HepG2 (cell line): ENCODE results near the gene PGM2. TPM values are rescaled to one million over a fixed set of nuclear protein-coding genes. Genes with fewer than 3 reads are reported as not detected.
A peak's percentile ranks its signal among the peaks of the same experiment; 100 is the strongest.

ENCODE experiments used
- ATAC-seq: fragments of 200-7000 bp; cut with Tn5 transposase; 3 replicates; pipeline ENCODE4 v1.9.1; 2020; ENCODE audit warnings: mild to moderate bottlenecking, moderate library complexity
- BruUV-seq: library from RNA; stranded (reverse); fragments of 400-500 nt; replicated peaks from 2 replicates; lab custom pipeline; 2021; lab: Mats Ljungman, UMichigan
- CTCF ChIA-PET: fragments of 300-600 bp; formaldehyde crosslinking; extraction: SDS; loops from one replicate; lab custom pipeline; 2021; ENCODE audit warnings: low total read pairs, inconsistent platforms, low intra/inter-chr PET ratio; lab: Yijun Ruan, JAX
- POLR2A ChIA-PET: fragments of 350-600 bp; sonication (Branson Sonifier 250); formaldehyde crosslinking; loops from one replicate; lab custom pipeline; 2020; ENCODE audit warnings: antibody characterized with exemption, inconsistent platforms; lab: Yijun Ruan, JAX
- DNase-seq: peaks from one replicate; pipeline ENCODE4 v3.0.0-alpha.2; 2015; ENCODE audit warnings: low spot score
- FAIRE-seq: peaks from 3 replicates; lab custom pipeline; 2011; peaks lifted over from hg19 to GRCh38; lab: Jason Lieb, UNC
- H2AFZ ChIP-seq: one replicate; pipeline ENCODE4 v1.6.1; 2011; ENCODE audit warnings: low read length, inconsistent platforms
- H3K27ac ChIP-seq: fragments of 300-600 bp; 3 replicates; pipeline ENCODE4 v1.8.0; 2011; ENCODE audit warnings: mixed run types, mild to moderate bottlenecking, mixed read lengths, low read length, inconsistent platforms; ENCODE audit not compliant: insufficient read depth; ENCODE audit errors: extremely low read length
- H3K27me3 ChIP-seq, 2 experiments: fragments of 200-600 bp in 1 of 2; 2 replicates in 1 of 2; 3 replicates in 1 of 2; pipeline versions ENCODE4 v1.6.0 to v1.8.0; 2011; ENCODE audit warnings: low read length in 2 of 2, mild to moderate bottlenecking in 2 of 2, moderate library complexity in 2 of 2, inconsistent platforms in 1 of 2; ENCODE audit not compliant: insufficient read depth in 2 of 2, control insufficient read depth in 1 of 2
- H3K36me3 ChIP-seq, 2 experiments: fragments of 200-600 bp in 1 of 2; replicated peaks in 1 of 2; 2 replicates in 1 of 2; 3 replicates in 1 of 2; pipeline versions ENCODE4 v1.5.1 to v1.8.0; 2011; ENCODE audit warnings: low read length in 2 of 2, inconsistent platforms in 1 of 2; ENCODE audit not compliant: insufficient read depth in 2 of 2, control insufficient read depth in 1 of 2
- H3K4me1 ChIP-seq: 2 replicates; pipeline ENCODE4 v1.5.1; 2012; ENCODE audit warnings: low read length, inconsistent platforms; ENCODE audit not compliant: insufficient read depth
- H3K4me2 ChIP-seq: 2 replicates; pipeline ENCODE4 v1.6.0; 2011; ENCODE audit warnings: low read depth, low read length, inconsistent platforms
- H3K4me3 ChIP-seq, 3 experiments: fragments of 200-600 bp in 1 of 3; sonication (generic), shearing (Covaris generic) in 1 of 3; replicated peaks in 1 of 3; 2 replicates each; pipeline ENCODE4 v1.5.1; 2011 to 2016; ENCODE audit warnings: low read length in 3 of 3, inconsistent platforms in 2 of 3, low read depth in 2 of 3, mild to moderate bottlenecking in 2 of 3, control low read depth in 1 of 3, mixed read lengths in 1 of 3; ENCODE audit not compliant: insufficient read depth in 1 of 3
- H3K79me2 ChIP-seq: one replicate; pipeline ENCODE4 v1.6.1; 2011; ENCODE audit warnings: low read length, inconsistent platforms; ENCODE audit not compliant: insufficient read depth
- H3K9ac ChIP-seq: 2 replicates; pipeline ENCODE4 v1.6.0; 2011; ENCODE audit warnings: mild to moderate bottlenecking, low read depth, low read length, inconsistent platforms; ENCODE audit not compliant: insufficient read depth
- H3K9me3 ChIP-seq: 2 replicates; pipeline ENCODE4 v1.5.1; 2012; ENCODE audit warnings: mild to moderate bottlenecking, low read length
- H4K20me1 ChIP-seq: 2 replicates; pipeline ENCODE4 v1.6.0; 2011; ENCODE audit warnings: inconsistent platforms, mild to moderate bottlenecking, low read length, moderate library complexity; ENCODE audit not compliant: insufficient read depth
- AHR ChIP-seq: IDR thresholded peaks from 2 replicates; pipeline ENCODE4 v1.6.1; 2018; ENCODE audit warnings: missing genetic modification reagents, missing compliant biosample characterization
- FOXK1 ChIP-seq: sonication (generic); formaldehyde crosslinking; IDR thresholded peaks from 2 replicates; pipeline ENCODE4 v1.4.0; 2020; ENCODE audit warnings: low read depth, missing genetic modification reagents, borderline replicate concordance
- GTF3A ChIP-seq: sonication (generic); formaldehyde crosslinking; conservative IDR thresholded peaks from 2 replicates; pipeline ENCODE4 v1.4.0; 2020; ENCODE audit warnings: mild to moderate bottlenecking, missing genetic modification reagents
- HOXA9 ChIP-seq: sonication (generic); formaldehyde crosslinking; IDR thresholded peaks from 2 replicates; pipeline ENCODE4 v1.8.1; 2022; ENCODE audit warnings: missing genetic modification reagents, mild to moderate bottlenecking, moderate library complexity, borderline replicate concordance
- MIER2 ChIP-seq: IDR thresholded peaks from 2 replicates; pipeline ENCODE4 v1.6.1; 2016; ENCODE audit warnings: missing biosample characterization, missing genetic modification reagents
- RXRB ChIP-seq: IDR thresholded peaks from 2 replicates; pipeline ENCODE4 v1.6.1; 2016; ENCODE audit warnings: borderline replicate concordance, missing genetic modification reagents, missing compliant biosample characterization
- SCMH1 ChIP-seq: sonication (generic); formaldehyde crosslinking; IDR thresholded peaks from 2 replicates; pipeline ENCODE4 v1.9.0; 2021; ENCODE audit warnings: missing genetic modification reagents, mild to moderate bottlenecking, borderline replicate concordance
- SSRP1 ChIP-seq: IDR thresholded peaks from 2 replicates; pipeline ENCODE4 v1.6.1; 2016; ENCODE audit warnings: control low read depth
- YY1 ChIP-seq: IDR thresholded peaks from 2 replicates; pipeline ENCODE4 v1.6.1; 2011; ENCODE audit warnings: low read length, low read depth, moderate library complexity, mild to moderate bottlenecking; ENCODE audit not compliant: insufficient read depth, insufficient replicate concordance
- ZMYM2 ChIP-seq: sonication (generic); formaldehyde crosslinking; IDR thresholded peaks from 2 replicates; pipeline ENCODE4 v1.8.0; 2022; ENCODE audit warnings: mild to moderate bottlenecking, missing genetic modification reagents
- ZNF644 ChIP-seq: IDR thresholded peaks from 2 replicates; pipeline ENCODE4 v1.6.1; 2016; ENCODE audit warnings: low read depth
- WGBS: methylation state at CpG from one replicate; pipeline ENCODE4 v1.1.6; 2017; ENCODE audit warnings: low lambda C conversion rate; 5-methylcytosine and 5-hydroxymethylcytosine counted together
- in situ Hi-C: cut with HindIII; loops from 2 replicates; pipeline ENCODE4 v1.10.0; 2017; ENCODE audit warnings: low pct_unique_long_range_greater_than_20kb; ENCODE audit not compliant: extremely low pct_ligation_motif_present
- intact Hi-C: fragments of 100-400 bp; cut with micrococcal nuclease; formaldehyde crosslinking; loops from one replicate; pipeline ENCODE4 v1.10.0; 2022; ENCODE audit not compliant: unreplicated experiment
- polyA plus RNA-seq, 8 experiments: library from polyadenylated mRNA; depleted of rRNA in 3 of 8; stranded (reverse) in 7 of 8; unstranded in 1 of 8; fragments of >200 nt; fragmentation: Illumina TruSeq in 4 of 8; extraction: Trizol in 4 of 8; gene quantifications; 2 replicates each; pipeline versions ENCODE4 v1.2.1 to v1.2.3, GENCODE V29; 2011 to 2016; ENCODE audit warnings: low read depth in 4 of 8, missing spikeins in 1 of 8, mixed read lengths in 1 of 8; ENCODE audit not compliant: insufficient read depth in 1 of 8
- total RNA-seq, 5 experiments: library from RNA; depleted of rRNA; stranded (reverse); fragments of >200 nt; fragmentation: Illumina TruSeq; extraction: Trizol; gene quantifications; 2 replicates each; pipeline ENCODE4 v1.2.3, GENCODE V29; 2016; ENCODE audit warnings: low read depth in 1 of 5
- TF ChIP-seq, protein P1 (sequence below): sonication (generic); formaldehyde crosslinking; IDR thresholded peaks from 2 replicates; pipeline ENCODE4 v1.5.0; 2020; ENCODE audit warnings: mild to moderate bottlenecking, missing genetic modification reagents, borderline replicate concordance
- TF ChIP-seq, protein P2 (sequence below): IDR thresholded peaks from 2 replicates; pipeline ENCODE4 v1.6.1; 2016
- TF ChIP-seq, protein P3 (sequence below): sonication (generic); formaldehyde crosslinking; IDR thresholded peaks from 2 replicates; pipeline ENCODE4 v1.9.0; 2021; ENCODE audit warnings: missing genetic modification reagents, mild to moderate bottlenecking, borderline replicate concordance
- TF ChIP-seq, protein P4 (sequence below): sonication (generic); formaldehyde crosslinking; IDR thresholded peaks from 2 replicates; pipeline ENCODE4 v1.4.0; 2020; ENCODE audit warnings: mild to moderate bottlenecking, missing genetic modification reagents

The PGM2 gene
- total and polyA plus RNA-seq, 2 of the 13 experiments (the other 11 are each of a cell fraction or from before 2014, with no cell fraction given) = 14.6 to 36.9 TPM

DNA sequence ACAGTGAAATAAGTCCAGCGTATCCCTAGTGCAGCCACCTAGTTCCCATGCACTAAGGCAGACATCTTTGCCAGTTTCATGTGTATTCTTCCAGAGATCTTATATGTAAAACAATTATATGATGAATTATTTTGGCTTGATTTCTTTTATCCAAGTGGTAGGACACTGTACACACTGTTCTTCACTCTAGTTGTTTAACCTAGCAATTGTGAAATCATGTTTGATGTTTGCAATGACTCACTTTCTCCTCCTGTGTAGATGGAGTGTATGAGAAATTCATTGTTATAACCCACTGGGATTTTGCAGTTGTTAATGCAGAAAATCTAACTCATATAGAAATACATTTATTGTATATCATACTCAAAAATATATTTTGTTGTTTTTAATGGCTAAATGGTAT is 46.9 kb downstream of the PGM2 start (continued):
- TF ChIP-seq, protein P1, sequence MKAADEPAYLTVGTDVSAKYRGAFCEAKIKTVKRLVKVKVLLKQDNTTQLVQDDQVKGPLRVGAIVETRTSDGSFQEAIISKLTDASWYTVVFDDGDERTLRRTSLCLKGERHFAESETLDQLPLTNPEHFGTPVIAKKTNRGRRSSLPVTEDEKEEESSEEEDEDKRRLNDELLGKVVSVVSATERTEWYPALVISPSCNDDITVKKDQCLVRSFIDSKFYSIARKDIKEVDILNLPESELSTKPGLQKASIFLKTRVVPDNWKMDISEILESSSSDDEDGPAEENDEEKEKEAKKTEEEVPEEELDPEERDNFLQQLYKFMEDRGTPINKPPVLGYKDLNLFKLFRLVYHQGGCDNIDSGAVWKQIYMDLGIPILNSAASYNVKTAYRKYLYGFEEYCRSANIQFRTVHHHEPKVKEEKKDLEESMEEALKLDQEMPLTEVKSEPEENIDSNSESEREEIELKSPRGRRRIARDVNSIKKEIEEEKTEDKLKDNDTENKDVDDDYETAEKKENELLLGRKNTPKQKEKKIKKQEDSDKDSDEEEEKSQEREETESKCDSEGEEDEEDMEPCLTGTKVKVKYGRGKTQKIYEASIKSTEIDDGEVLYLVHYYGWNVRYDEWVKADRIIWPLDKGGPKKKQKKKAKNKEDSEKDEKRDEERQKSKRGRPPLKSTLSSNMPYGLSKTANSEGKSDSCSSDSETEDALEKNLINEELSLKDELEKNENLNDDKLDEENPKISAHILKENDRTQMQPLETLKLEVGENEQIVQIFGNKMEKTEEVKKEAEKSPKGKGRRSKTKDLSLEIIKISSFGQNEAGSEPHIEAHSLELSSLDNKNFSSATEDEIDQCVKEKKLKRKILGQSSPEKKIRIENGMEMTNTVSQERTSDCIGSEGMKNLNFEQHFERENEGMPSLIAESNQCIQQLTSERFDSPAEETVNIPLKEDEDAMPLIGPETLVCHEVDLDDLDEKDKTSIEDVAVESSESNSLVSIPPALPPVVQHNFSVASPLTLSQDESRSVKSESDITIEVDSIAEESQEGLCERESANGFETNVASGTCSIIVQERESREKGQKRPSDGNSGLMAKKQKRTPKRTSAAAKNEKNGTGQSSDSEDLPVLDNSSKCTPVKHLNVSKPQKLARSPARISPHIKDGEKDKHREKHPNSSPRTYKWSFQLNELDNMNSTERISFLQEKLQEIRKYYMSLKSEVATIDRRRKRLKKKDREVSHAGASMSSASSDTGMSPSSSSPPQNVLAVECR (CRISPR knock-in tag) = no peak
- TF ChIP-seq HOXA9 (CRISPR knock-in tag) = no peak
- no peak for TF ChIP-seq GTF3A (CRISPR knock-in tag)
- no peak for TF ChIP-seq ZNF644 (CRISPR knock-in tag)
- peak; percentile 30; the same call in 1 of the 2 replicates for TF ChIP-seq RXRB (CRISPR knock-in tag)

DNA sequence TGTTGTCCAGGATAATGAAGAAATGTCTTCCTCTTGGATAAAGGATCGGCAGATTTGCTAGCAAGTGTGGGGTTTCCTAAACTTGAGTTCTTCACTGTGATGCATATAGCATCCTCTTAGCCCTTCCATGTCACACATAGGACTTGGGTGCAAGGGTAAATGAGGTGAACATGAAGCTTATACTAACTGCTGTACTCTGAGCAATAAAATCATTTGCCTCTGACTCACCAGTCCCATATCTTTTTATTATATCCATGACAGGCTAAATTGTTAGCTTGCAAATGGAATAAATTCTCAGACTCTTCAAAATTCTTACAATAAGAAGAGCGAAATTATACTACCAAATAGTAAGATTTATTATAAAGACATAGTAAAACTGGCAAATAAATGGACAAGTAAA is 49.7 kb downstream of the PGM2 start:
- in situ Hi-C loops = no loop called here
- WGBS = 98% methylated on average over 2 of the region's 2 CpGs
- POLR2A ChIA-PET = no interaction called here
- TF ChIP-seq AHR = no peak
- TF ChIP-seq YY1 = no peak
- TF ChIP-seq, protein P2, sequence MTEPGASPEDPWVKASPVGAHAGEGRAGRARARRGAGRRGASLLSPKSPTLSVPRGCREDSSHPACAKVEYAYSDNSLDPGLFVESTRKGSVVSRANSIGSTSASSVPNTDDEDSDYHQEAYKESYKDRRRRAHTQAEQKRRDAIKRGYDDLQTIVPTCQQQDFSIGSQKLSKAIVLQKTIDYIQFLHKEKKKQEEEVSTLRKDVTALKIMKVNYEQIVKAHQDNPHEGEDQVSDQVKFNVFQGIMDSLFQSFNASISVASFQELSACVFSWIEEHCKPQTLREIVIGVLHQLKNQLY (CRISPR knock-in tag) = no peak
- TF ChIP-seq, protein P3, sequence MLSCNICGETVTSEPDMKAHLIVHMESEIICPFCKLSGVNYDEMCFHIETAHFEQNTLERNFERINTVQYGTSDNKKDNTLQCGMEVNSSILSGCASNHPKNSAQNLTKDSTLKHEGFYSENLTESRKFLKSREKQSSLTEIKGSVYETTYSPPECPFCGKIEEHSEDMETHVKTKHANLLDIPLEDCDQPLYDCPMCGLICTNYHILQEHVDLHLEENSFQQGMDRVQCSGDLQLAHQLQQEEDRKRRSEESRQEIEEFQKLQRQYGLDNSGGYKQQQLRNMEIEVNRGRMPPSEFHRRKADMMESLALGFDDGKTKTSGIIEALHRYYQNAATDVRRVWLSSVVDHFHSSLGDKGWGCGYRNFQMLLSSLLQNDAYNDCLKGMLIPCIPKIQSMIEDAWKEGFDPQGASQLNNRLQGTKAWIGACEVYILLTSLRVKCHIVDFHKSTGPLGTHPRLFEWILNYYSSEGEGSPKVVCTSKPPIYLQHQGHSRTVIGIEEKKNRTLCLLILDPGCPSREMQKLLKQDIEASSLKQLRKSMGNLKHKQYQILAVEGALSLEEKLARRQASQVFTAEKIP (CRISPR knock-in tag) = no peak
- TF ChIP-seq ZMYM2 (CRISPR knock-in tag) = no peak
- no peak for TF ChIP-seq SCMH1 (CRISPR knock-in tag)
- TF ChIP-seq, protein P4, sequence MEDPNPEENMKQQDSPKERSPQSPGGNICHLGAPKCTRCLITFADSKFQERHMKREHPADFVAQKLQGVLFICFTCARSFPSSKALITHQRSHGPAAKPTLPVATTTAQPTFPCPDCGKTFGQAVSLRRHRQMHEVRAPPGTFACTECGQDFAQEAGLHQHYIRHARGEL = no peak
- TF ChIP-seq MIER2 (CRISPR knock-in tag) = no peak
- no peak for TF ChIP-seq FOXK1 (CRISPR knock-in tag)
- no peak for TF ChIP-seq SSRP1

More for the DNA sequence above, 49.7 kb downstream of the PGM2 start:
- Histone ChIP-seq H3K4me2 (no peak overlapping the region), H3K36me3 (no peaks in the 10 kb centered on the region), H3K9me3 (no peaks in the 10 kb centered on the region), H3K4me1 (peaks cover 22% of the 10 kb centered on the region), H2AFZ (no peak overlapping the region), H3K79me2 (no peaks in the 10 kb centered on the region), H3K4me3 (no peak overlapping the region), H3K9ac (no peak overlapping the region), H3K27me3 (no peaks in the 10 kb centered on the region; a peak in 1 of 5 replicates), H3K27ac (no peak overlapping the region), H4K20me1 (no peaks in the 10 kb centered on the region)
- CTCF ChIA-PET = no interaction called here
- no peak for ATAC-seq
- BruUV-seq = no TSS peak
- DNase-seq = no peak
- intact Hi-C loops = no loop called here
- no peak for FAIRE-seq
